HG03025 (cell line): Measurements from ENCODE around the gene RPS2.
"Not testable (repeated sequence)": the region's sequence is repeated elsewhere in the genome, so short reads cannot be mapped to it uniquely, and the experiment has no call there.

Experiments used
- ATAC-seq: cut with Tn5 transposase; IDR thresholded peaks from one replicate; pipeline ENCODE4 v1.9.1; 2021; ENCODE audit warnings: mild to moderate bottlenecking, moderate library complexity; ENCODE audit not compliant: unreplicated experiment, low FRiP score

The RPS2 gene

DNA sequence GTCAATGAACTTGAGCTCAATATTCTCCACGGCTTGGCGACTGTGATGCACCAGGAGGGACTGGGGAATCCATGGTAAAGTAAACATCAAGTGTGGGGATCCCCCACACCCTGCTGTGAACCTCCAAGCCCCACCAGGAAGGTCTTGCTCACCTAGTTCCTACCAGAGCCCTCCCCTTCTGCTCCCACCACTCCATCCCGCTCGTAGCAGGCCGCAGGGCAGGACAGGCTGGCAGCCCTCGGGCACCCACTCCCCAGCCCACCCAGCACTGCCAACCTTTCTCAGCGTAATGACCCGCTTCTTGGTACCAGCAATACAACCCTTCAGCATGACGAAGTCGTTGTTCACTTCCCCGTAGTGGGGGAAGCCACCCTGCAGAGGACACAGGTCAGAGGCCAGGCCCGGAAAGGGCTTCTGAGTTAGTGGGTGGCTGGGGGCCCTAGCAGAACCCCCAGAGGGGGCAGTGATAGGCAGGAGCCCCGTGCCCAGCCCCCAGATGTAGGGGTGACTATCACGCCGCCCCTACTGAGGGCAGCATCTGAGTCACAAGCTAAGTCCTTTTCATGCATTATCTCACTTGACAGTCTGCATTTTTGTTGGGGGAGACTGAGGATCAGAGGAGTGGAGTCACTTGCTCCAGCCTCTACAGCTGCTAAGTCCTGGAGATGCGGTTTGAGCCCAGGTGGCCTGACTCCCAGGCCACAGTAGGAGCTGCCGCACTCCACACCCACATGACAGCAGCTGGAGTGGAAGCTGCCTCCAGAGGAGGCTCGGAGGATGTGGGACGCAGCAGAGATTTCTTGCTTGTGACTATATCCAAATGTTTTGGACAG lies 18.9 kb downstream of the RPS2 start:
- no peak for ATAC-seq

- no peak for ATAC-seq
Observed at GRCh38 chr16:1944612-1945199, 19.9 kb downstream of the RPS2 start.

DNA sequence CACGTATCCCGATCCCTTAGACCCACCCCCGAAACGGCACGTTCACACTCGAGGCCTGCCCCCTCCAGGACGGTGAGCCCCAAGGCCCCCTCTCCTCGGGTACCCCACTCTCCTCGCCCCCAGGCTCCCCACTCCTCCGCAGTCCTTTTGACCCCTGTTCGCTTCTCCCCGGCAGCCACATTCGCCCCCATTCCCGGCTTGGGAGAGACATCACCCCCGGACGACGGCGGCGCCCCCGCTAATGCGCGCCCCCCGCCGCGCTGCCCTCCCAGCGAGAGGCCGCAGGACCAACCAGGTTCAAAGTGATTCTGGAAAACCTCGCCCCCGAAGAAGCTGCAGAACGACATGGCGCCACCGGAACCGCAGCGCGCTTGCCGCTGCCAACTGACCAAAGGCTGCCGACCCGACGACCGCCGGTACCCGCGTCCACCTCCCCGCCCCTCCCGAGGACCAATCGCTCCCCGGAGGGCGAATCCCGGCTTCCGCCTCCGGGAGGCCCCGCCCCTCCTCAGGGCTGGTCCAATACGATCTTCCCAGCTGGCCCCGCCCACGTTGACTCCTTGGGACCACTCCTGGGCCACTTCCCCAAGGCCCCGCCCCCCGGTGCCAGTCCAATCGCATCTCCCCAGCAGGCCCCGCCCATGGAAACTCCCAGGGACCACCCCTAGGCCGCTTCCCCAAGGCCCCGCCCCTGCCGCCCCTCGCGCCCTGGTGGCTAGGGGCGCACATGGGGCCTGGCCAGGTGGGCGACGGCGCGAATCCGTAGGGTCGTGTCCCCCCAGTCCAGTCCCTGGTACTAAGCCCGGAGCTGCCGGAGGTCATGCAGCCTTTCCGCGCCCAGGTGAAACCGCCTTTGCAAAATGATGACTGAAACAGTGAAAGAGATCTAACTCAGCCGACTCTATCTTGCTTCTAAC lies 21.6 kb downstream of the RPS2 start, which contains the start of gene MSRB1:
Gene MSRB1, minus strand, starts transcription at position 390 of the 917 bp plus-strand sequence. Its CDS starts 43 bp downstream, at position 347.
- peak; percentile 81 for ATAC-seq

- no peak for ATAC-seq
Observed at GRCh38 chr16:1942047-1942809, 22.4 kb downstream of the RPS2 start.

DNA sequence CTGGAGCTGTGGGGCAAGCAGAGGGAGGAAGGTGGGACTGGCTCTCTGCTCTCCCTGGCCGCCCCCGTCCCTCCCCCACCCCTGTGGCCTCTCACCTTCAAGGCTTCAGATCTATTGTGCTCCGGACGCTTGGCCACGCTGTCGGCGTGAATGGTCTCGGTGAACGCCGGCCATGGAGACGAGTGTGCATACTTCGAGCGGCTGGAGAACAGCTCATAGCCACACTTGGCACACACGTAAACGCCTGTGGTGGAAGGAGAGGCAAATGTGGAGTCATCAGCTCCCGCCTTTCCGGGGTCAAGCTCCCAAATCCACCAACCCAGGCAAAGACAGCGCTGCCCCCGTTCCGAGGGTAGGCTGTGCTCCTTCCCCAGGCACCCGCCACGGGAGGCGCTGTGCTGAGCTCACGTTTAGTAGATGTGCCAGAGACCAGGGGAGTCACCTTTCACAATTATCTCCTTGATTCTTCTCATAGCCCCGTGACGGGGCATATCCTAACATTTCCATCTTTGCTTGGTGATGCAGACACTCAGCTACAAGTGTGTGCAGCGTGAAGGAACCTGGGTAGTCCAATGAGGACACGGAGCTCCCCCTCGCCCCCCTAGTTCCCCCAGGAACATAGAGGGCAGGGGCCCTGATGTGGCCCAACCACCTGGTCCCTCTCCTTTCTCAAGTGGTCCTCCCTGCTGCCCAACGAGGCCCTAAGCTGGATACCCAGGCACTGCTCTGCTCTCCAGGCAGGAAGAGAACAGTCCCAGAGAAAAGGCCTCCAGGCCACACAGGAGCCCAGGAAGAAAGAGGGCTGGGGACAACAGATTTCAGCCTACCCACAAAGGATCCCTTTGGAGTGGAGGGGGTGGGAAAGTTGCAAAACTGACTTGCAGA lies 23.2 kb downstream of the RPS2 start:
- ATAC-seq = no peak

- ATAC-seq = no peak
Observed at GRCh38 chr16:1940273-1941161, 24.1 kb downstream of the RPS2 start.

DNA sequence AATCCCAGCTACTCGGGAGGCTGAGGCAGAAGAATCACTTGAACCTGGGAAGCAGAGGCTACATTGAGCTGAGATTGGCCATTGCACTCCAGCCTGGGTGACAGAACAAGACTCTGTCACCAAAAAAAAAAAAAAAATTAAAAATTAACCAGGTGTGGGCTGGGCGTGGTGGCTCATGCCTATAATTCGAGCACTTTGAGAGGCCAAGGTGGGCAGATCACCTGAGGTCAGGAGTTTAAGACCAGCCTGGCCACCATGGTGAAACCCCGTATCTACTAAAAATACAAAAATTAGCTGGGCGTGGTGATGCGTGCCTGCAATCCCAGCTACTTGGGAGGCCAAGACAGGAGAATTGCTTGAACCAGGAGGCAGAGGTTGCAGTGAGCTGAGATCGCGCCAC lies 24.8 kb downstream of the RPS2 start:
- not testable (repeated sequence) for ATAC-seq

DNA sequence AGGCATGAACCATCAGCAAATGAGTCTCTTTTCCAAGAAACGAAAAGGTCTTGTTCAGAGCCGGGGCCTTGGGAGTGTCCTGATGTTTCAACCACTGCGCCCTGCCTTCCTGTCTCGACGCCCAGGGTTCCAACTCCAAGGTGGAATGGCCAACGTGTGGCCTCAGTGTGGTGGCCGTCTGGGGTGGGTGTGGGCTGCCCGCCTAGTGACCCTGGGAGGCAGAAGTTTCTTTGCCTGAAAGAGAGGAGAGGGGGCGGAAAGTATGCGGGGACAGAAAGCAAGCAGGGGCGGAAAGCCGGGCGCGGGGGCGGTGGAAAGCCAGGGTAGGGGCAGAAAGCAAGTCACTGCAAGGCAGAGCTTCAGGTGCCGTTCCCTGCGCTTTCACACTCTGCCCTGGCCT lies 25.7 kb downstream of the RPS2 start:
- no peak for ATAC-seq

DNA sequence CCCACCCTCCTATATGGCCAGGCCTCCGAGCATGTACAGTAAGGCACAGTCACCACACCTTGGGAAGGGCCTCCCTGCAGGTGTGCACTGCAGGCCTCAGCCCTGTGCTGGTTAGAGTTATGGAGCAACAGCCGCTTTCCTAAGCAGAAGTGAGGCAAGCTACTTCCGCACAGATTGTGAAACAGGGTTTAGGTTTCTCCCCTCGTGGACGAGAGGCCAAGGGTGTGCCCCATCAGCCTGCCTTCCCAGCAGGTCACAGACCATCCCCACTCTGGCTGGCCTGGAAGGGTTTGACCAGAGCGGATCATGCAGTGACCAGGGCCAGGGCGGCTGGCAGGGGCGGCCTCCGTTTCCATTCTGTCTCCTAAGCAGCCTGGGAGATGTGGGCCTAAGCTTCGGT lies 26.3 kb downstream of the RPS2 start:
- no peak for ATAC-seq

DNA sequence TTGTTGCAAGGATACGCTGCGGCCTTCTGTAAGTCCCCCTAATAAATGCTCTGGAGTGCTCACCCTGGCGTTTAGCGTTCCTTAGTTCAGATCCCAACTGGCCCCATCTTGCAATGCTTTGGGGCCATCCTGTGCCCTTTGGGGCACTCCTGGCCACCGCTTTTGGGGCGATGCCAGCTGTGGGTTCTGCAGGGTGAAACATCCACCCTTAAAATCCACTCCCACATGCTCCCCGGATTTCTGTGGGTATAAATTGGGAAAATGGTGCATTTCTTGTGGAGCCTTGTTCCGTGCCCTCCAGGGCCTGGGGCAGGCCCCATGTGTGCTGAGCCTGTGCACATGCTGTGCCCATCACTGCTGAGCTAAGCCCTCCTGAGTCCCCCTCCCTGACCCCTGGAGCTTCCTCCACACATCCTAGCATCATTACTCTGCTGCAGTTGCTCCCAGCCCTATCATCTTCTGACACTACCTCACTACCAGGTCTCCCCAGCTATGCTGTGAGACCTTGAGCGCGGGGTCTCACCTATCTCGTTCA lies 27.6 kb downstream of the RPS2 start:
- no peak for ATAC-seq

DNA sequence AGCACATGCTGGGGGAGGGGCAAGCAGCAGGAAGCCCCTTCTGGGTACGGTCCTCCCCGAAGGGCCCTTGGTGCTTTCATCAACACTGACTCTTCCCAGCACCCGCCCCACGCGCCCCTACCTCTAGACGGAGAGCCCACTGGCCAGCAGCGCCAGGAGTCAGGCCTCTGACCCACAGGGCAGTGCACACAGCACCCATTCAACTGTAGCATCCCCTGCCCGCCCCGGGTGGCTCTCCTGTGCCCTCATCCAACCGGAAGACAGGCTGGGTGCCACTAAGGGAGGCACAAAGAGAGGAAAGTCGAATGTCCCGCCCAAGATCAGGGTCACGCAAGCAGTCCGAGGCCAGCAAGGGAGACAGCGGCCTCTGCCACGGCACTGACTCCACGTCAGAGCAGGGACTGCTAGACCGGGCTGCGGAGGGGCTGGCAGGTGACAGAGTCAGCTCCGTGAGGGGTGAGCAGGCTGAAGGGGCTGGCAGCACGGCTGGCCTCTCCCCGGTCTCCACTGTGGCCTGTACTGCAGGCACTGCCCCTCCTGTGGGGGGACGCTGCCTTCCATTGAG lies 31.4 kb downstream of the RPS2 start:
- no peak for ATAC-seq

DNA sequence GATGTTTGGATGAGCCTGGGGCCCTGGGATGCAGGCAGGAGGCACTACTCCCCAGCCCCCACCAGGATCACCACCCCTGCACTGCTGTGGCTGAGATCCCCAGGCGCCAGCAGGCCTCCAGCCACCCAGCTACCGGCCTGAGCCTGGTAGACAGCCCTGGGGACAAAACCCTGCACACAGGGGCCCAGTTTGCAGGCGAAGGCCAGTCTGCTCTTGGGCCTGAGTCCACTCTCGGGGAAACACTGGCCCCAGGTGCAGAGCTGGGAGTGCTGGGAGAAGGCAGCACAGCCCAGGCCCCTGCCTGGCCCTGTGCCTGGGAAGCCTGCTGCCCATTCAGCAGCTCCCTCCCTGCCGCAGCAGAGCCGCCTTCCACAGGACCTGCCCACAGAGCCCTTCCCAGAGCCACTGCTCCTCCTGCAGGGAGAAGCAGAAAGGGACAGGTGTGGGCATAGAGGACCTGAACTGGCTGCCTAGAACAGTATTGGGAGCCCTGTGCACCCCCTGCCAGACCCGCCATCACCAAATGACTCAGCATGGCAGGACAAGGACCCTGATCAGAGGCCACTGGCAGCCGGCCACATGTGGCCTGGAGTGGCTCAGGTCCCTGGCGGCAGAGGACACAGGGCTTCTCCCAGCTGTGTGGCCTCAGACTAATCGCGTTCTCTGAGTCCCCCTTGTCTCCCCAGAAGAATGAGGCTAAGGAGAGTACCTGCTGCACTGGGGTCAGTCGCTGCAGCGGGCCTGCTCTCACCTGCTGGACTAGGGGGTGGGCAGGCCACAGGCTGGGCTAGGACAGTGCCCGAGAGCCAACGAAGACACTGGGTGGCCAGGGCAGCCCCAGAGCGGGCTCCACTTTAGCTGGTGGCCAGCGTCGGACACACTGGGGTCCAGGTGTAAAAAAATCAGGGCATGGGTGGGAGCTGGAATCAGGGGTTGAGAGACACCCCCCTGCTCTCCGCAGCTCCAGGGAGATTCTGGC lies 32.3 kb downstream of the RPS2 start:
- no peak for ATAC-seq

GRCh38 chr16:1930338-1930720 lies 34.3 kb downstream of the RPS2 start:
- no peak for ATAC-seq

GRCh38 chr16:1929578-1930337 lies 34.9 kb downstream of the RPS2 start:
- peak; percentile 60 for ATAC-seq

GRCh38 chr16:1929105-1929504 lies 35.5 kb downstream of the RPS2 start:
- no peak for ATAC-seq

DNA sequence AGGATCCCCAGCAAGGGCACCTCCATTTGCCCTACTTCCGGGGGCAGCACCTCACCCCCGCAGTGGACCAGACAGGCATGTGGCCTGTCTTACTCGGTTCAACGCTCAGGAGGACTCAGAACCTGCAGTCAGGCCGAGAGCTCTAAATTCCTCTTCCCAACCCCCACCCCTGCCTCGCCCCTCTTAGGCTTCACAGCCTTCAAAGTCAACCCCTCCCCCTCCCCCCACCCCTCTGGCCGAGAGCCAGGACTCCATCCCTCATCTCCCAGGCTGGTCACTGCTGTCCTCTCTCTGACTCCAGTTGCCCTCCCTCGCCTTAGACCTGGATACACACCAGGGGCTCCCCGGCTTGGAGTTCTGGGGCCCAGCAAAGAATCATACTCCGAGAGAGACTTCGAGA lies 38.4 kb downstream of the RPS2 start:
- no peak for ATAC-seq
